Epithelial cell of umbilical artery (primary cell): Measurements from ENCODE around the gene RTL1. TPM values are rescaled to one million over a fixed set of nuclear protein-coding genes. Genes with fewer than 3 reads are reported as not detected.

Source experiments
- total RNA-seq: library from RNA; depleted of rRNA; stranded (reverse); fragments of >200 nt; gene quantifications from 2 replicates; pipeline ENCODE4 v1.2.3, GENCODE V29; 2014

Gene RTL1
- not detected in 2 replicates for total RNA-seq

DNA sequence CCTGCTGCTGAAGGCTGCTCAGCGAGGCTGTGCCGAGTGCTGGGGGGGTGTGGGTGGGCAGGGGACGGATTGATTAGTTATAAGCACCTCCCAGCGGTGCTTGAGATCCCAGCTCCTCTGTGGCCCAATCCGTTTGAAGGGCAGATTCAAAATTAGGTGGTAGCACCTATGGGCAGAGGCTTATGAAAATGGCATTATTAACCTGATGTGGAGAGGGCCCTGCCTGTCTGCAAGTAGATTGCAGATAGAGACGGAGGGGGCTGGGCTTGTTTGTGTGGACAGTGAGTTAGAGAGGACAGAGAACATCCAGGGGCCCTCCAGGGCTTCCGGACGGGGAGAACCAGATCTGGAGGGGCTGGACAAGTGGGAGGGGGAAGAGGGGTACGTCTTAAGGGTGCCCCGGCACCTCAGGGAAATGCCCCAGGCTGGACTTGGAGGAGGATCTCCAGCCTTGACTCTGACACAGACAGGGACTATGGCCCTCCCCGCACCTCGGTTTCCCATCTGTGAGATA is at the start of gene RTL1:
TSS of gene RTL1 (minus strand) at position 51 of the 514 bp plus-strand sequence. CDS start 18,934 bp downstream, outside the sequence.

Other genes with a start within 250 kb of the RTL1 start
- gene DLK1, start 176.8 kb downstream of the RTL1 start, total RNA-seq: not detected in 2 replicates
- 45.1 and 87.2 TPM in 2 replicates for gene MEG3, start 77.6 kb downstream of the RTL1 start, total RNA-seq